Measurements from ENCODE around the gene NPTN. TPM values are rescaled to one million over a fixed set of nuclear protein-coding genes. Genes with fewer than 3 reads are reported as not detected.

Gene NPTN
- total RNA-seq, 1 experiment from 2014 or later: 71.0 TPM

GRCh38 chr15:73590263-73590662, 42.9 kb downstream of the NPTN start:
- TF ChIP-seq CTCF (IDR thresholded peaks at IDR 0.05; ENCODE audit: unreplicated experiment): no peak
- H3K4me3 Mint-ChIP-seq (ENCODE audit: unreplicated experiment): no peak overlapping the region
- POLR2A ChIA-PET: interaction anchor here (0.7 to 1.8 kb wide), 5 partner anchors 11 to 393 kb away, joined by 3 to 9 read pairs (median 3); no protein-coding TSS in a partner anchor
- no peak for DNase-seq (ENCODE audit: unreplicated experiment)
- peaks cover 56% of the 10 kb centered on the region for H3K36me3 Mint-ChIP-seq (ENCODE audit: insufficient read depth, unreplicated experiment)
- intact Hi-C loops (cut with micrococcal nuclease): no loop called here
- BruUV-seq (replicated peaks): no TSS peak
- no peaks in the 10 kb centered on the region for H3K27me3 Mint-ChIP-seq (ENCODE audit: insufficient read depth, unreplicated experiment)
- H3K27ac Mint-ChIP-seq (ENCODE audit: low read depth, unreplicated experiment): no peak overlapping the region
- CTCF ChIA-PET: interaction anchor here (0.6 to 1.5 kb wide), 7 partner anchors 10 to 536 kb away, joined by 3 to 7 read pairs (median 3); no protein-coding TSS in a partner anchor
- H3K9me3 Mint-ChIP-seq (ENCODE audit: unreplicated experiment): no peaks in the 10 kb centered on the region
- peaks cover 15% of the 10 kb centered on the region for H3K4me1 Mint-ChIP-seq (ENCODE audit: insufficient read depth, unreplicated experiment)

- ChIA-PET POLR2A (interaction anchor here (0.7 to 2.0 kb wide), 5 partner anchors 12 to 393 kb away, joined by 3 to 9 read pairs (median 3); no protein-coding TSS in a partner anchor), CTCF (interaction anchor here (0.6 to 1.5 kb wide), 7 partner anchors 10 to 537 kb away, joined by 3 to 7 read pairs (median 3); no protein-coding TSS in a partner anchor)
- H3K9me3 Mint-ChIP-seq (ENCODE audit: unreplicated experiment): no peaks in the 10 kb centered on the region
- peaks cover 61% of the 10 kb centered on the region for H3K36me3 Mint-ChIP-seq (ENCODE audit: insufficient read depth, unreplicated experiment)
- no peaks in the 10 kb centered on the region for H3K27me3 Mint-ChIP-seq (ENCODE audit: insufficient read depth, unreplicated experiment)
- no peak for DNase-seq (ENCODE audit: unreplicated experiment)
- no peak for TF ChIP-seq CTCF (IDR thresholded peaks at IDR 0.05; ENCODE audit: unreplicated experiment)
- no peak overlapping the region for H3K27ac Mint-ChIP-seq (ENCODE audit: low read depth, unreplicated experiment)
- H3K4me1 Mint-ChIP-seq (ENCODE audit: insufficient read depth, unreplicated experiment): peaks cover 15% of the 10 kb centered on the region
- intact Hi-C loops (cut with micrococcal nuclease): no loop called here
- BruUV-seq (replicated peaks): no TSS peak
- H3K4me3 Mint-ChIP-seq (ENCODE audit: unreplicated experiment): no peak overlapping the region
These were observed 43.4 kb downstream of the NPTN start for GRCh38 chr15:73589766-73590165.

- no peak for DNase-seq (ENCODE audit: unreplicated experiment)
- POLR2A ChIA-PET: interaction anchor here (0.9 to 1.8 kb wide), 4 partner anchors 9 to 29 kb away, joined by 3 to 8 read pairs (median 4); no protein-coding TSS in a partner anchor
- no peaks in the 10 kb centered on the region for H3K27me3 Mint-ChIP-seq (ENCODE audit: insufficient read depth, unreplicated experiment)
- intact Hi-C loops (cut with micrococcal nuclease): no loop called here
- no peak for TF ChIP-seq CTCF (IDR thresholded peaks at IDR 0.05; ENCODE audit: unreplicated experiment)
- no peaks in the 10 kb centered on the region for H3K4me1 Mint-ChIP-seq (ENCODE audit: insufficient read depth, unreplicated experiment)
- peaks cover 92% of the 10 kb centered on the region for H3K36me3 Mint-ChIP-seq (ENCODE audit: insufficient read depth, unreplicated experiment)
- no peak overlapping the region for H3K4me3 Mint-ChIP-seq (ENCODE audit: unreplicated experiment)
- BruUV-seq (replicated peaks): no TSS peak
- no peaks in the 10 kb centered on the region for H3K9me3 Mint-ChIP-seq (ENCODE audit: unreplicated experiment)
- H3K27ac Mint-ChIP-seq (ENCODE audit: low read depth, unreplicated experiment): no peak overlapping the region
- CTCF ChIA-PET: interaction anchor here (0.6 kb wide), 1 partner anchor 556 kb away, joined by 3 read pairs; no protein-coding TSS in a partner anchor
These were observed 47.1 kb downstream of the NPTN start for GRCh38 chr15:73585871-73586654.

GRCh38 chr15:73584699-73585420, 48.3 kb downstream of the NPTN start:
- DNase-seq (ENCODE audit: unreplicated experiment): no peak
- Mint-ChIP-seq H3K4me3 (ENCODE audit: unreplicated experiment) (no peak overlapping the region), H3K4me1 (ENCODE audit: insufficient read depth, unreplicated experiment) (no peaks in the 10 kb centered on the region), H3K9me3 (ENCODE audit: unreplicated experiment) (no peaks in the 10 kb centered on the region), H3K36me3 (ENCODE audit: insufficient read depth, unreplicated experiment) (peaks cover 90% of the 10 kb centered on the region), H3K27ac (ENCODE audit: low read depth, unreplicated experiment) (peak overlapping the region; percentile 62), H3K27me3 (ENCODE audit: insufficient read depth, unreplicated experiment) (no peaks in the 10 kb centered on the region)
- no peak for TF ChIP-seq CTCF (IDR thresholded peaks at IDR 0.05; ENCODE audit: unreplicated experiment)
- intact Hi-C loops (cut with micrococcal nuclease): no loop called here
- ChIA-PET CTCF (interaction anchor here (1.1 kb wide), 1 partner anchor 25 kb away, joined by 3 read pairs; no protein-coding TSS in a partner anchor), POLR2A (no interaction called here)
- no TSS peak for BruUV-seq (replicated peaks)

Data from MCF 10A (cell line).